Body of pancreas (tissue), 4 donors: ENCODE results near the gene FLT1. TPM values are rescaled to one million over a fixed set of nuclear protein-coding genes. Genes with fewer than 3 reads are reported as not detected.

Experiments
- ATAC-seq: fragments of 150-250 bp; one replicate; pipeline ENCODE4 v1.9.1; 2016
- DNase-seq, 4 donors: peaks; one replicate each; pipeline ENCODE4 v3.0.0-alpha.2; 2019
- H3K27ac ChIP-seq, 4 donors: fragments of 200-600 bp; sonication (generic); 1 replicate in 3 of 4; 2 replicates in 1 of 4; pipeline versions ENCODE4 v1.5.1 to v1.6.1; 2016 to 2019; ENCODE audit warnings: mild to moderate bottlenecking in 1 of 4, mixed read lengths in 1 of 4, moderate library complexity in 1 of 4
- H3K27me3 ChIP-seq, 2 donors: fragments of 200-600 bp; sonication (generic); one replicate each; pipeline ENCODE4 v1.6.0; 2016; ENCODE audit warnings: mild to moderate bottlenecking in 1 of 2
- H3K36me3 ChIP-seq, 2 donors: fragments of 200-600 bp; sonication (generic); replicated peaks in 1 of 2; 2 replicates each; pipeline ENCODE4 v1.5.1; 2016; ENCODE audit warnings: low read depth in 2 of 2; ENCODE audit not compliant: insufficient read depth in 1 of 2
- H3K4me1 ChIP-seq: fragments of 200-600 bp; sonication (generic); one replicate; pipeline ENCODE4 v1.6.0; 2016
- H3K4me3 ChIP-seq, 2 donors: fragments of 200-600 bp; sonication (generic); 1 replicate in 1 of 2; 2 replicates in 1 of 2; pipeline ENCODE4 v1.5.1; 2016 to 2019
- H3K9me3 ChIP-seq, 3 donors: fragments of 200-600 bp; sonication (generic); 1 replicate in 2 of 3; 2 replicates in 1 of 3; pipeline ENCODE4 v1.5.1; 2016
- CTCF ChIP-seq, 7 experiments: fragments of 450-650 bp in 4 of 7; fragments of 200-600 bp in 3 of 7; sonication (generic) in 3 of 7; IDR thresholded peaks; one replicate each; pipeline ENCODE4 v1.5.1; 2016 to 2019; ENCODE audit warnings: antibody characterized with exemption in 7 of 7
- POLR2A ChIP-seq, 3 donors: fragments of 450-650 bp; IDR thresholded peaks; one replicate each; pipeline ENCODE4 v1.6.1; 2016; ENCODE audit warnings: antibody characterized with exemption in 3 of 3, mild to moderate bottlenecking in 2 of 3
- WGBS, 2 donors: methylation state at CpG; one replicate each; pipeline ENCODE4 v1.1.5; 2017; 5-methylcytosine and 5-hydroxymethylcytosine counted together
- intact Hi-C: fragments of 100-400 bp; cut with DNase I; formaldehyde crosslinking; loops from one replicate; pipeline ENCODE4 v1.15.1; 2023
- total RNA-seq, 2 donors: library from RNA; depleted of rRNA; stranded (reverse); fragments of >200 nt; gene quantifications; one replicate each; pipeline ENCODE4 v1.1.0, GENCODE V29; 2016

Gene FLT1
- 10 to 100 TPM; 15.3 to 20.4 TPM for total RNA-seq

- H3K9me3 ChIP-seq = no peaks in the 10 kb centered on the region
- WGBS, 2 donors = 0 to 1% methylated on average over 30 to 56 of the region's 84 CpGs
- ATAC-seq = peak; percentile 56
- DNase-seq = peak in 3 of 4 donors; percentile 14 to 27 (median 19)
- no peaks in the 10 kb centered on the region for H3K36me3 ChIP-seq
- H3K4me3 ChIP-seq = no peak within 1 kb of the TSS
- peaks cover 0 to 20% of the 10 kb centered on the region in 2 donors for H3K27me3 ChIP-seq
- intact Hi-C loops = no loop called here
- H3K4me1 ChIP-seq = peaks cover 21% of the 10 kb centered on the region
- H3K27ac ChIP-seq = peak within 1 kb of the TSS in 3 of 4 donors; percentile 34 to 49 (median 40)
- TF ChIP-seq POLR2A (IDR thresholded peaks at IDR 0.05) = peak in 2 of 3 donors; percentile 39 to 54
- TF ChIP-seq CTCF (IDR thresholded peaks at IDR 0.05) = no peak
These were observed at the start of gene FLT1 for GRCh38 chr13:28494778-28495537. TSS of gene FLT1 (minus strand) at chr13:28495128. CDS start at chr13:28494843, 285 bp downstream.

- ATAC-seq (no peak), DNase-seq (no peak)
- Histone ChIP-seq H3K4me1 (no peaks in the 10 kb centered on the region), H3K36me3 (no peaks in the 10 kb centered on the region), H3K4me3 (no peak overlapping the region), H3K27me3 (no peaks in the 10 kb centered on the region), H3K27ac (no peak overlapping the region), H3K9me3 (no peaks in the 10 kb centered on the region)
- intact Hi-C loops = no loop called here
- TF ChIP-seq CTCF (IDR thresholded peaks at IDR 0.05) (no peak), POLR2A (IDR thresholded peaks at IDR 0.05) (no peak)
- WGBS, 2 donors = 67 to 73% methylated on average over 1 of the region's 1 CpG
These were observed 49.1 kb upstream of the FLT1 start for GRCh38 chr13:28544026-28544425.

- TF ChIP-seq POLR2A (IDR thresholded peaks at IDR 0.05) (no peak), CTCF (IDR thresholded peaks at IDR 0.05) (no peak)
- H3K4me3 ChIP-seq = no peak overlapping the region
- 75 to 82% methylated on average over 4 of the region's 4 CpGs for WGBS, 2 donors
- H3K9me3 ChIP-seq = no peaks in the 10 kb centered on the region
- no peaks in the 10 kb centered on the region for H3K36me3 ChIP-seq
- no peaks in the 10 kb centered on the region for H3K4me1 ChIP-seq
- DNase-seq (no peak), ATAC-seq (no peak)
- H3K27me3 ChIP-seq = no peaks in the 10 kb centered on the region
- no peak overlapping the region for H3K27ac ChIP-seq
- intact Hi-C loops = no loop called here
These were observed 47.9 kb upstream of the FLT1 start for GRCh38 chr13:28542804-28543203.

- no peaks in the 10 kb centered on the region for H3K4me1 ChIP-seq
- H3K36me3 ChIP-seq = no peaks in the 10 kb centered on the region
- H3K9me3 ChIP-seq = no peaks in the 10 kb centered on the region
- TF ChIP-seq POLR2A (IDR thresholded peaks at IDR 0.05) = no peak
- no peak for TF ChIP-seq CTCF (IDR thresholded peaks at IDR 0.05)
- WGBS, 2 donors = 80 to 87% methylated on average over 2 of the region's 2 CpGs
- no peak for DNase-seq
- ATAC-seq = no peak
- H3K27ac ChIP-seq = no peak overlapping the region
- H3K27me3 ChIP-seq = no peaks in the 10 kb centered on the region
- H3K4me3 ChIP-seq = no peak overlapping the region
- intact Hi-C loops = no loop called here
These were observed 47.0 kb upstream of the FLT1 start for GRCh38 chr13:28541966-28542365.

- intact Hi-C loops = no loop called here
- DNase-seq (no peak), ATAC-seq (no peak)
- no peaks in the 10 kb centered on the region for H3K36me3 ChIP-seq
- H3K9me3 ChIP-seq = no peaks in the 10 kb centered on the region
- no peak for TF ChIP-seq POLR2A (IDR thresholded peaks at IDR 0.05)
- TF ChIP-seq CTCF (IDR thresholded peaks at IDR 0.05) = no peak
- H3K4me3 ChIP-seq = no peak overlapping the region
- H3K27ac ChIP-seq = no peak overlapping the region
- H3K4me1 ChIP-seq = no peaks in the 10 kb centered on the region
- no peaks in the 10 kb centered on the region for H3K27me3 ChIP-seq
- WGBS, 2 donors = 39 to 47% methylated on average over 6 of the region's 6 CpGs
These were observed 45.7 kb upstream of the FLT1 start for GRCh38 chr13:28540612-28541011.
